T-helper 2 cell treated with Interferon-gamma antibody and Interleukin-4, amounts not matched to agents 5 μg/mL and 100 μg/mL, for 36 hours (primary cell): ENCODE results near the gene SMNDC1.
A peak's percentile ranks its signal among the peaks of the same experiment; 100 is the strongest.
"Not testable (repeated sequence)": the region's sequence is repeated elsewhere in the genome, so short reads cannot be mapped to it uniquely, and the experiment has no call there.

Experiments
- DNase-seq: peaks from one replicate; pipeline ENCODE4 v3.0.0; 2021; ENCODE audit warnings: low spot score
- H3K27ac Mint-ChIP-seq: one replicate; pipeline ENCODE4 v1.8.0; 2021; ENCODE audit warnings: mild to moderate bottlenecking, mixed read lengths
- H3K27me3 Mint-ChIP-seq: one replicate; pipeline ENCODE4 v1.8.0; 2021; ENCODE audit warnings: low read depth, mixed read lengths
- H3K36me3 Mint-ChIP-seq: one replicate; pipeline ENCODE4 v1.8.0; 2021; ENCODE audit warnings: low read depth, mixed read lengths
- H3K4me1 Mint-ChIP-seq: one replicate; pipeline ENCODE4 v1.8.0; 2021; ENCODE audit warnings: low read depth, mixed read lengths
- H3K4me3 Mint-ChIP-seq: one replicate; pipeline ENCODE4 v1.8.0; 2022; ENCODE audit warnings: mild to moderate bottlenecking, moderate library complexity, mixed read lengths
- H3K9me3 Mint-ChIP-seq: one replicate; pipeline ENCODE4 v1.8.0; 2021; ENCODE audit warnings: mixed read lengths

The SMNDC1 gene

DNA sequence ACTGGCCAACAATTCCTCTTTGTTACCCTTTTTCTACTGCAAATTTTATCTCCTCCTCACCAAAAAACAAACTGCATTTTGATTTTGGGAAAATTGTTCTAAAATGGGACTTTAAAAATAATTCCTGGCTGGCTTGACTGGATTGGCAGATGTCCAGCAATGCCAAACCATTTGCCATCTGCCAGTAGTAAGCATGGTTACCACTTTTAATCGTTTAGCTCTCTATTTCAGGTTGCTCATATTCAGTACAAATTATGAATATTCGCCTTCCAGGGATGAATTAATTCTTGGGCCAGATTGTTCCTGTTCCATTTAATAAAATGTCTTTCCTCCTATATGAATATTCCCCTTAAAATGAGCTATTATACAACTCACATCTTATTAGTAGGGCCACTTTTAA, 35.7 kb downstream of the SMNDC1 start:
- Mint-ChIP-seq H3K27me3 (peaks cover 50% of the 10 kb centered on the region), H3K4me1 (peaks cover 13% of the 10 kb centered on the region), H3K36me3 (no peaks in the 10 kb centered on the region), H3K9me3 (no peaks in the 10 kb centered on the region), H3K4me3 (no peak overlapping the region), H3K27ac (no peak overlapping the region)
- no peak for DNase-seq

DNA sequence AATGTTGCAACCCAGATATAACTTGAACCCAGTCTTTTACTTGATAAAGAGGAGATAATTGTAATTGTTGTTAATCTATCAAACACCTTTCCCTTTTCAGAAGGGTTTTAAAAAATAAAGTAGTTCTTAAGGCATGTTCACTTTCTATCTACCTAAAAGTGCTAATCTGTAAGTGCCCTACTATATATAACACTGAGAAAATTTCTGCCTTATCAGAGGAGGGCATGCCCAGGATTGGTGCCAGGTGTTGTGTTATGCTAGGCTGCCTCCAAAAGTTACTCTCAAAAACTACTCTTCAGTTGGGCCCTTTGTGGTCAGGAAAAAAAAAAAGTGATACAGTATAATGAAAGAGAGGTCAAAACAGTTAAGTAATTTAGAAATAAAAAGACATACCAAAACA, 36.3 kb downstream of the SMNDC1 start:
- Mint-ChIP-seq H3K27ac (no peak overlapping the region), H3K4me1 (peaks cover 10% of the 10 kb centered on the region)

DNA sequence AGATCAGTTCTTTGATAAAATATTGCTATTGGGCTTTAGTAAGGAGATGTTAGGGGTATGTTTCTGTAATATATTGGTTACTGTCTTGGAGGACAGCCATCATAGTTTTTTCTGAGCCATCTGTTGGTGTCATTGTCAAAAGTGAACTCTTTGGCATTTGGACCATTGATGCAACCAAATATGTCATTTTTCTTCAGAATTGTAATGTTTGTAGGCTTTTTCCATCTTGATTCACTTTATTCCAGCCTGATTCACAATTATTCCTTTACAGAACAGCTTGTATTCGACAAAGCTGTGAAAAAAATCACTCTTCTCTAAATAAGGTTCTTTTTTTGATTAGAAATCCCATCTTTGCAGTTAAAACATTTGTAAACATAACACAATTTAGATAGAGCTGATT, 37.4 kb downstream of the SMNDC1 start:
- Mint-ChIP-seq H3K4me1 (peaks cover 10% of the 10 kb centered on the region), H3K27me3 (peaks cover 60% of the 10 kb centered on the region), H3K36me3 (no peaks in the 10 kb centered on the region), H3K27ac (no peak overlapping the region), H3K4me3 (no peak overlapping the region), H3K9me3 (no peaks in the 10 kb centered on the region)
- DNase-seq: no peak

More for the DNA sequence above, 36.3 kb downstream of the SMNDC1 start:
- DNase-seq: no peak
- Mint-ChIP-seq H3K36me3 (no peaks in the 10 kb centered on the region), H3K4me3 (no peak overlapping the region), H3K9me3 (no peaks in the 10 kb centered on the region), H3K27me3 (peaks cover 50% of the 10 kb centered on the region)

DNA sequence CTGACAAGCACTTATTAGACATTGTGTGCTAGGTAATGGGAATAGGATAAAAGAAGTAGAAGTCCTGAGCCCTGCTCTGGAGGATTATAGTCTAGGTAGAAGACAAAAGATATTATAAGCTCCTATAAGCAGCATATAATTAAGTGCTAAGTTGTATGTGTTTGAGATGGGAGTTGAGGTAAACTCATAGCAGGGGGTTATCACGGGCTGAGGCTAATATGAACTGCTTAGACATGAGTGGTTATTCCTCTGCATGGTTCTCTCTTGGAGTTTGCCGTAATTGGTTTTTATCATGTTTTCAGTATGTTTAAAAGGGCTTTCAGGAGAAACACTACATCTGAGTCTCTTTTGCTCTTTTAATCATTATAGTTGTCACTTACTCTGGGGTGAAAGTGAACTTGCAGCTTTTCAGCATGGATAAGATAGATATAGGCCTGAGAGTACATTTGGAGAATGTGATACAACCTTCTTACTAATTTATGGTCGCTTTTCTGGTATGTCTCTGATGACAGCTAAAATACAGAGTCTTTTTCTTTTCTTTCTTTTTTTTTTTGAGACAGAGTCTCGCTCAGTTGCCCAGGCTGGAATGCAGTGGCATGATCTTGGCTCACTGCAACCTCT, 39.0 kb downstream of the SMNDC1 start:
- Mint-ChIP-seq H3K27ac (no peak overlapping the region), H3K36me3 (no peaks in the 10 kb centered on the region), H3K9me3 (no peaks in the 10 kb centered on the region), H3K4me3 (no peak overlapping the region), H3K4me1 (peaks cover 10% of the 10 kb centered on the region), H3K27me3 (peaks cover 61% of the 10 kb centered on the region)
- no peak for DNase-seq

DNA sequence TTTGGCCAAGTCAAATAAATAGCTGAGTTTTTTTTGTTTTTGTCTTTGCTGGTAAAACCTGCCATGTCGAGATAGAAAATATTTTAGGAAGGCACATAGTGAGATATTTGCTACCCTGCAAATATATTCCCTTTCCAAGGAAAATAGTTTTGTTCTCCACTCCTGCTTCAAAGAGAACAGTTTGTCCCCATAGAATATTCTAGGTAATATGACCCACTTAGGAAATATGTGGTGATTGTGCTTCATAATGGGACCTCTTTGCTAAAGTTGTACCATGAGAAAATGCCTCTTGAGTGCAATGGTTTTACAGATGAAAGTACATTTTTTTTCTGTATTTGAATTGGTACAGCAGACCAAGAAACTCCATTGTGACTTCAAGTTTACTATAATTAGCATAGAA, 41.6 kb downstream of the SMNDC1 start:
- no peak for DNase-seq
- Mint-ChIP-seq H3K27me3 (peaks cover 58% of the 10 kb centered on the region), H3K36me3 (no peaks in the 10 kb centered on the region), H3K9me3 (no peaks in the 10 kb centered on the region), H3K4me1 (no peaks in the 10 kb centered on the region), H3K27ac (no peak overlapping the region), H3K4me3 (no peak overlapping the region)

DNA sequence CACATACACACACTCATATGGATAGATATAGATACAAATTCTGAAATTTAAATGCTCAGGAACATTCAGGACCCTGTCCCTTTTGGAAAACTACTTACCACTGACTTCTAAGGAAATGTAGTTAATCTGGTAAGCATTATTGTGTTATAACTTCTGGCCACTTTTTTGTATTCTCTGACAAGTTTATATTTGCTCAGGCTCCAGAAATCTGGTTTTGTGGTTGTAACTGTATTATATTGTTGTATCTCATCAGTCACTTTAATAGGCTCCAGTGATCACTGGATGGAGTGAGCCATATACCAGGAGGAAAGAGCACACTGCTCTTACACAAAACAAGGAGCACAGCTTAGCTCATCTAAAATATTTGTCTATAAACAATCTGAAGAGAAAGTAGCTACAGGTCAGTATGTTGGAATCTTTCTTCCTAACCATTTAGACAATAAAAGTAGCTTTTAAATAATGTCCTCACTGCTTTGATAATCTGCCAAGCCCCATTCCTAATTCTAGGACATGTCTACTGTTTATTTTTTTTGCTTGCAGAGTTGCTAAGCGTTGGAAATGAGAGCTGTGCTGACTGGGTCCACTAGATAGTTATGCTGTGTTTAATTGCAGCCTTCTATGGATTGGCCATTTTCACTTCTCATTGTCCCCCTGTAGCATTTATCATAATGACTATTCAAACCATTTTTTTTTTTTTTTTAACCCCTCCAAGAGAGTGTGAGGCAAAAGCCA, 43.8 kb downstream of the SMNDC1 start:
- Mint-ChIP-seq H3K9me3 (peaks cover 2% of the 10 kb centered on the region), H3K27me3 (peaks cover 53% of the 10 kb centered on the region), H3K27ac (no peak overlapping the region), H3K36me3 (peaks cover under 1% of the 10 kb centered on the region), H3K4me3 (no peak overlapping the region), H3K4me1 (no peaks in the 10 kb centered on the region)
- DNase-seq: no peak

DNA sequence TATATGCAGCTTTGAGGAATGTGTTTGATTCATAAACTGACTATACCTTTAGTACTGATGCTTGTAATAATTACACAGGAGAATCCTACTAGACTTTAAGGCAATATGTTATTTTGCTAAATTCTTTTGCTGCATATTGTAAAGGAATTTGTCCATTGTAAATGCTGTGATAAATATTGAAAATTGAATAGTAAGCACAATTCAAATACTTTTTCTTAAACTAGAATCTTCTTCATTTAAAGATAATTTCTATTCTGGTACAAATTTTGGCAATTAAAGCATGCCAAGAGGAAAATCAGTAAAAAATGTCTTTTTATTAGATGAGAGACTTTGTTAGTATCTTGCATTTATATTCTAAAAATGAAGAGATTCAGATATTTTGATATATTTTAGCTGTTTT, 45.4 kb downstream of the SMNDC1 start:
- H3K27me3 Mint-ChIP-seq: peaks cover 66% of the 10 kb centered on the region
- H3K36me3 Mint-ChIP-seq: peaks cover 5% of the 10 kb centered on the region
- H3K4me1 Mint-ChIP-seq: peaks cover 5% of the 10 kb centered on the region
- H3K4me3 Mint-ChIP-seq: no peak overlapping the region
- peaks cover 8% of the 10 kb centered on the region for H3K9me3 Mint-ChIP-seq
- H3K27ac Mint-ChIP-seq: no peak overlapping the region
- DNase-seq: no peak

DNA sequence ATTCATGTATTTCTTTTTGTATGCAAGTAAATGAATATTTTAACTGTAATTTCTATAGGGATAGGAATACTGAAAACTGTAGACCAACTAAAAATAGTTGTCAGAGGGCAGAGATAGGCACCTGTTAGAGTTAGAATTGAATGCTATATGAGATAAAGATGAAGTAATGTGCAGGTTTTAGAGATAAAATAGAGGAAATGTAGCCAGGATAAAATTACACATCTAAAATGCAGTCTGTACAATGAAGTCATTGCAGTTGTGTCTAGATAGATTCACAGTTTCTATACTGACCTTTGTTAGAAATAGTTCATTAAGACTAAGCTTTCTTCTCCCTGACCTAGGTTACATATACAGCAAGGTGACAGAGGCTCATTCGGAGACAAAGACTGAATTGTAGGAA, 46.2 kb downstream of the SMNDC1 start:
- Mint-ChIP-seq H3K36me3 (peaks cover 9% of the 10 kb centered on the region), H3K4me1 (peaks cover 8% of the 10 kb centered on the region), H3K27ac (no peak overlapping the region), H3K9me3 (peaks cover 8% of the 10 kb centered on the region), H3K27me3 (peaks cover 68% of the 10 kb centered on the region), H3K4me3 (no peak overlapping the region)
- DNase-seq: no peak

DNA sequence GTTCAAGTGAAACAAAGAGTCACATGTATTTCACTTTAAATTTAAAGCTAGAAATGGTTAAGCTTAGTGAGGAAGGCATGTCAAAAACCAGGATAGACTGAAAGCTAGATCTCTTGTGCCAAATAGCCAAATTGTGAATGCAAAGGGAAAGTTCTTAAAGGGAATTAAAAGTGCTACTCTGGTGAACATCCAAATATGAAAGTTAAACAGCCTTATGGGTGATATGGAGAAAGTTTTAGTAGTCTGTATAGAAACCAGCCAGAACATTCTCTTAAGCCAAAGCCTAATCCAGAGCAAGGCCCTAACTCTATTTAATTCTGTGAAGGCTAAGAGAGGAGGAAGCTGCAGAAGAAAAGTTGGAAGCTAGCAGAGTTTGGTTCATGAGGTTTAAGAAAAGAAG, 50.3 kb downstream of the SMNDC1 start:
- DNase-seq: no peak
- Mint-ChIP-seq H3K36me3 (peaks cover 9% of the 10 kb centered on the region), H3K4me1 (peaks cover 24% of the 10 kb centered on the region), H3K27me3 (peaks cover 58% of the 10 kb centered on the region), H3K27ac (no peak overlapping the region), H3K9me3 (peaks cover 8% of the 10 kb centered on the region), H3K4me3 (no peak overlapping the region)

DNA sequence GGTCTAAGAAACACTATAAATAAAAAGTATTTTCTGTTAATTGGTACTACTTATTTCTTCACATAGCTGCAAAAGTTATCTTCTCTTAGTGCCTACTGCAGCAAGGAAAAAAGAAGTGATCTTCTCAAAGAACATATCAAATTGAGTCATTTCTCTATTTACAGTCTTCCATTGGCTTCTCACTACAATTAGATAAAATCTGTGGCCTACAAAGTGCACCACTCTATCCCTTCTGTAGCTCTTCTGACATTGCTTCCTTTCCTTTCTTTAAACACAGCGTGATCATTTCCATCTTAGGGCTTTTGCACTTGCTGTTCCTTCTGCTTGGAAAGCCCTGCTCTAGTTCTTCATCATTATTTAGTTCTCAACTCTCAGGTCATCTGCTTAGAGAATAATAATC, 52.6 kb downstream of the SMNDC1 start:
- peak; percentile 9 for DNase-seq
- Mint-ChIP-seq H3K9me3 (peaks cover 8% of the 10 kb centered on the region), H3K27ac (no peak overlapping the region), H3K4me3 (no peak overlapping the region), H3K36me3 (peaks cover 10% of the 10 kb centered on the region), H3K4me1 (peaks cover 29% of the 10 kb centered on the region), H3K27me3 (peaks cover 60% of the 10 kb centered on the region)

DNA sequence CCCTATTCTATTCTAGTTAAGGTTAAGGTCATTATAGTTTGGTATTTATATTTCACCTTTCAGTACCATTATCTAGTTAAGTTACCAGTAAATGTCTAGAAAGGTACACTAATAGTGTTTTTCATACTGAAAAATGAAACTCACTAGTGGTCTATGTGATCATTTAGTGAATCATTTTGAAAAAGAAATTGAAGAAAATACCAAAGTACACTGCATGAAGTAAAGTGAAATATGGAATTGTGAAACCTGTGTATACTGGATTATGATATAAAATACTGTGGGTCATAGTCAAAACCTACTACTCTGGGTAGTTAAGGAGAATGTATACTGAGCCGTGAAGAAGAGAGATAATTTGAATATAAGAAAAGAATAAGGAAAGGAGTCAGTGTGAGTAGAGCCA, 53.3 kb downstream of the SMNDC1 start:
- Mint-ChIP-seq H3K4me1 (peaks cover 29% of the 10 kb centered on the region), H3K27me3 (peaks cover 61% of the 10 kb centered on the region), H3K36me3 (peaks cover 10% of the 10 kb centered on the region), H3K4me3 (peak overlapping the region; percentile 19), H3K27ac (peak overlapping the region; percentile 29)
- not testable (repeated sequence) for H3K9me3 Mint-ChIP-seq, DNase-seq

DNA sequence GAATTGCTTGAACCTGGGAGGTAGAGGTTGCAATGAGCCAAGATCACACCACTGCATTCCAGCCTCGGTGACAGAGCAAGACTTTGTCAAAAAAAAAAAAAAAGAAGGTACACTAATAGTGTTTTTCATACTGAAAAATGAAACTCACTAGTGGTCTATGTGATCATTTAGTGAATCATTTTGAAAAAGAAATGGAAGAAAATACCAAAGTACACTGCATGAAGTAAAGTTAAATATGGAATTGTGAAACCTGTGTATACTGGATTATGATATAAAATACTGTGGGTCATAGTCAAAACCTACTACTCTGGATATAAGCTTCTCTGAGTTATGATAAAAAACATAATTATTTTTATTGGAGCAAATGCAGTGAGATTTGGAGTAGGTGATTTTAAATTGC, 55.2 kb downstream of the SMNDC1 start:
- H3K27ac Mint-ChIP-seq: not testable (repeated sequence)
- H3K36me3 Mint-ChIP-seq: peaks cover 11% of the 10 kb centered on the region

DNA sequence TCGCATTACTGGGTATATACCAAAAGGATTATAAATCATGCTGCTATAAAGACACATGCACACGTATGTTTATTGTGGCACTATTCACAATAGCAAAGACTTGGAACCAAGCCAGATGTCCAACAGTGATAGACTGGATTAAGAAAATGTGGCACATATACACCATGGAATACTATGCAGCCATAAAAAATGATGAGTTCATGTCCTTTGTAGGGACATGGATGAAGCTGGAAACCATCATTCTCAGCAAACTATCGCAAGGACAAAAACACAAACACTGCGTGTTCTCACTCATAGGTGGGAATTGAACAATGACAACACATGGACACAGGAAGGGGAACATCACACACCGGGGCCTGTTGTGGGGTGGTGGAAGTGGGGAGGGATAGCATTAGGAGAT, 56.9 kb downstream of the SMNDC1 start:
- Mint-ChIP-seq H3K4me1 (peaks cover 21% of the 10 kb centered on the region), H3K27me3 (peaks cover 50% of the 10 kb centered on the region)
- H3K27ac Mint-ChIP-seq, H3K36me3 Mint-ChIP-seq, H3K4me3 Mint-ChIP-seq, H3K9me3 Mint-ChIP-seq, DNase-seq: not testable (repeated sequence)

More for the DNA sequence above, 55.2 kb downstream of the SMNDC1 start:
- not testable (repeated sequence) for DNase-seq, H3K9me3 Mint-ChIP-seq, H3K4me3 Mint-ChIP-seq
- Mint-ChIP-seq H3K4me1 (peaks cover 26% of the 10 kb centered on the region), H3K27me3 (peaks cover 63% of the 10 kb centered on the region)

DNA sequence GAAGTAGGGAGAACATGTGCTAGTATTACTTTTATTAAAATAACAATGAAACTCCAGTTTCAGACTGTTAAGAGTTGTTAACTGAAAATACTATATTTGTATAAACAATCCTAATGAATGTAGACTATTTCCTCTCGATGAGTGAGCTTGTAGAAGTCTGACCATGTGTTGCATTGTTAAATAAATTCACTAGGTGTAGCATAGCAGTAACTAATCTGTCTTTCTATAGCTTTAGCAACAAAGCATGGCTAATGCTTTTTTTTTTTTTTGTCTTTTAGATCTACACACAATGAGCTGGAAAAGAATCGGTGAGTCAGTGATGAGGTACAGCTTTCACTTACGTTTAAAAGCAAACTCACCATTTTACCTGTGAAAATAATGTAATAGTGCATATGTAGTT, 60.2 kb downstream of the SMNDC1 start:
- no peak overlapping the region for H3K4me3 Mint-ChIP-seq

More for the DNA sequence above, 60.2 kb downstream of the SMNDC1 start:
- no peaks in the 10 kb centered on the region for H3K9me3 Mint-ChIP-seq
- H3K36me3 Mint-ChIP-seq: peaks cover 5% of the 10 kb centered on the region
- H3K27me3 Mint-ChIP-seq: peaks cover 61% of the 10 kb centered on the region
- DNase-seq: no peak
- no peak overlapping the region for H3K27ac Mint-ChIP-seq
- H3K4me1 Mint-ChIP-seq: peaks cover 17% of the 10 kb centered on the region
